ENCODE measurements around the gene NAA20. TPM values are rescaled to one million over a fixed set of nuclear protein-coding genes. Genes with fewer than 3 reads are reported as not detected.

The NAA20 gene
- total and polyA plus RNA-seq, 2 donors (not counting 1 experiment from before 2014, with no cell fraction given): 20.3 to 27.1 TPM

GRCh38 chr20:20038586-20038985 lies 21.4 kb downstream of the NAA20 start:
- Histone ChIP-seq H3K9me3 (ENCODE audit: control extremely low read depth in 1 of 3, control insufficient read depth in 2 of 3, insufficient read depth in 1 of 3, low read length in 2 of 3) (no peaks in the 10 kb centered on the region), H3K9ac (ENCODE audit: low read length) (no peak overlapping the region), H3K27me3 (replicated peaks in 1 of 4; ENCODE audit: control extremely low read depth in 1 of 4, control insufficient read depth in 3 of 4, insufficient read depth in 4 of 4, low read length in 3 of 4) (no peaks in the 10 kb centered on the region), H3K4me1 (ENCODE audit: control insufficient read depth in 2 of 2, insufficient read depth in 2 of 2, low read length in 2 of 2) (no peaks in the 10 kb centered on the region), H3K79me2 (ENCODE audit: control insufficient read depth, insufficient read depth, low read length) (no peaks in the 10 kb centered on the region), H2AFZ (ENCODE audit: insufficient read depth, low read depth, low read length, poor library complexity, severe bottlenecking) (no peak overlapping the region), H3K36me3 (replicated peaks in 1 of 2; ENCODE audit: control extremely low read depth in 1 of 2, control insufficient read depth in 1 of 2, extremely low read depth in 1 of 2, insufficient read depth in 2 of 2, low read length in 1 of 2) (peaks cover 12 to 94% of the 10 kb centered on the region in 2 experiments), H4K20me1 (ENCODE audit: control insufficient read depth, insufficient read depth, low read length, poor library complexity, severe bottlenecking) (peaks cover 14% of the 10 kb centered on the region), H3K27ac (ENCODE audit: low read length in 2 of 2) (no peak overlapping the region), H3K4me3 (ENCODE audit: control extremely low read depth in 1 of 5, extremely low read depth in 1 of 5, insufficient read depth in 1 of 5, low read depth in 2 of 5, low read length in 4 of 5) (no peak overlapping the region), H3K4me2 (replicated peaks; ENCODE audit: low read depth, low read length, poor library complexity, severe bottlenecking) (no peak overlapping the region)
- Mint-ChIP-seq H3K4me3 (no peak overlapping the region), H3K27ac (no peak overlapping the region), H3K4me1 (no peaks in the 10 kb centered on the region), H3K9me3 (ENCODE audit: insufficient read depth) (no peaks in the 10 kb centered on the region), H3K27me3 (no peaks in the 10 kb centered on the region)
- DNase-seq (no peak), ATAC-seq (ENCODE audit: low read depth) (no peak)
- TF ChIP-seq CTCF (IDR thresholded peaks at IDR 0.05): no peak
- no peak for TF ChIP-seq EZH2 (IDR thresholded peaks at IDR 0.05; ENCODE audit: borderline replicate concordance, insufficient read depth, low read depth, low read length, poor library complexity, severe bottlenecking)
- intact Hi-C loops (cut with micrococcal nuclease): no loop called here
- CTCF ChIA-PET: interaction anchor here (0.6 kb wide), 1 partner anchor 13 kb away, joined by 3 read pairs; no protein-coding TSS in a partner anchor
- WGBS (ENCODE audit: insufficient coverage): 97% methylated on average over 4 of the region's 6 CpGs
- POLR2A ChIA-PET: no interaction called here

GRCh38 chr20:20039752-20040387 lies 22.7 kb downstream of the NAA20 start:
- H3K27me3 Mint-ChIP-seq: no peaks in the 10 kb centered on the region
- WGBS (ENCODE audit: insufficient coverage): 100% methylated on average over 1 of the region's 6 CpGs
- H3K27ac Mint-ChIP-seq: no peak overlapping the region
- Histone ChIP-seq H3K4me3 (ENCODE audit: control extremely low read depth in 1 of 5, extremely low read depth in 1 of 5, insufficient read depth in 1 of 5, low read depth in 2 of 5, low read length in 4 of 5) (no peak overlapping the region), H3K27me3 (replicated peaks in 1 of 4; ENCODE audit: control extremely low read depth in 1 of 4, control insufficient read depth in 3 of 4, insufficient read depth in 4 of 4, low read length in 3 of 4) (no peaks in the 10 kb centered on the region), H3K79me2 (ENCODE audit: control insufficient read depth, insufficient read depth, low read length) (no peaks in the 10 kb centered on the region), H3K27ac (ENCODE audit: low read length in 2 of 2) (no peak overlapping the region), H3K4me2 (replicated peaks; ENCODE audit: low read depth, low read length, poor library complexity, severe bottlenecking) (no peak overlapping the region), H3K36me3 (replicated peaks in 1 of 2; ENCODE audit: control extremely low read depth in 1 of 2, control insufficient read depth in 1 of 2, extremely low read depth in 1 of 2, insufficient read depth in 2 of 2, low read length in 1 of 2) (peaks cover 10 to 95% of the 10 kb centered on the region in 2 experiments), H2AFZ (ENCODE audit: insufficient read depth, low read depth, low read length, poor library complexity, severe bottlenecking) (no peak overlapping the region), H3K9ac (ENCODE audit: low read length) (no peak overlapping the region), H3K4me1 (ENCODE audit: control insufficient read depth in 2 of 2, insufficient read depth in 2 of 2, low read length in 2 of 2) (no peaks in the 10 kb centered on the region), H4K20me1 (ENCODE audit: control insufficient read depth, insufficient read depth, low read length, poor library complexity, severe bottlenecking) (peaks cover 9% of the 10 kb centered on the region), H3K9me3 (ENCODE audit: control extremely low read depth in 1 of 3, control insufficient read depth in 2 of 3, insufficient read depth in 1 of 3, low read length in 2 of 3) (no peaks in the 10 kb centered on the region)
- ATAC-seq (ENCODE audit: low read depth): no peak
- ChIA-PET CTCF (no interaction called here), POLR2A (no interaction called here)
- DNase-seq: no peak
- no peaks in the 10 kb centered on the region for H3K4me1 Mint-ChIP-seq
- H3K4me3 Mint-ChIP-seq: no peak overlapping the region
- intact Hi-C loops (cut with micrococcal nuclease): no loop called here
- TF ChIP-seq CTCF (IDR thresholded peaks at IDR 0.05) (no peak), EZH2 (IDR thresholded peaks at IDR 0.05; ENCODE audit: borderline replicate concordance, insufficient read depth, low read depth, low read length, poor library complexity, severe bottlenecking) (no peak)
- H3K9me3 Mint-ChIP-seq (ENCODE audit: insufficient read depth): no peaks in the 10 kb centered on the region
